Uterus (tissue), 4 donors: ENCODE data around the gene RO60. TPM values are rescaled to one million over a fixed set of nuclear protein-coding genes. Genes with fewer than 3 reads are reported as not detected.

Experiments
- DNase-seq, 2 donors: peaks; one replicate each; pipeline ENCODE4 v3.0.0-alpha.2; 2019 to 2020
- H3K27ac ChIP-seq, 2 donors: fragments of 200-600 bp; sonication (generic); 1 replicate in 1 of 2; 2 replicates in 1 of 2; pipeline ENCODE4 v1.5.1; 2016 to 2018
- H3K27me3 ChIP-seq, 2 donors: fragments of 200-600 bp; sonication (generic); one replicate each; pipeline ENCODE4 v1.5.1; 2018 to 2019; ENCODE audit warnings: control low read depth in 1 of 2
- H3K36me3 ChIP-seq, 2 donors: fragments of 200-600 bp; sonication (generic); one replicate each; pipeline ENCODE4 v1.5.1; 2019; ENCODE audit warnings: control low read depth in 1 of 2
- H3K4me1 ChIP-seq, 2 donors: fragments of 200-600 bp; sonication (generic); one replicate each; pipeline ENCODE4 v1.5.1; 2018 to 2019; ENCODE audit warnings: control low read depth in 1 of 2
- H3K4me3 ChIP-seq, 2 donors: fragments of 200-600 bp; sonication (generic); 1 replicate in 1 of 2; 2 replicates in 1 of 2; pipeline ENCODE4 v1.5.1; 2018 to 2019; ENCODE audit warnings: mild to moderate bottlenecking in 1 of 2
- H3K9me3 ChIP-seq, 2 donors: fragments of 200-600 bp; sonication (generic); one replicate each; pipeline ENCODE4 v1.5.1; 2019; ENCODE audit warnings: control low read depth in 1 of 2
- CTCF ChIP-seq, 4 experiments: fragments of 200-600 bp in 2 of 4; fragments of 450-650 bp in 2 of 4; sonication (generic) in 2 of 4; IDR thresholded peaks; one replicate each; pipeline ENCODE4 v1.5.1; 2016 to 2019; ENCODE audit warnings: antibody characterized with exemption in 4 of 4, mild to moderate bottlenecking in 2 of 4, moderate library complexity in 1 of 4
- POLR2A ChIP-seq, 2 donors: fragments of 450-650 bp; IDR thresholded peaks; one replicate each; pipeline ENCODE4 v1.6.1; 2016; ENCODE audit warnings: antibody characterized with exemption in 2 of 2, mild to moderate bottlenecking in 1 of 2, moderate library complexity in 1 of 2
- intact Hi-C: fragments of 100-400 bp; cut with DNase I; formaldehyde crosslinking; loops from one replicate; pipeline ENCODE4 v1.15.1; 2023; ENCODE audit warnings: low total_unique reads
- total RNA-seq, 4 donors: library from RNA; depleted of rRNA in 3 of 4; stranded (reverse); fragments of >200 nt in 3 of 4; gene quantifications; one replicate each; pipeline versions ENCODE4 v1.1.0 to v1.2.4, GENCODE V29; 2014 to 2023
- donor health status: DM: yes; HTN: yes; CAD: no.

Gene RO60
- total RNA-seq, 4 donors from 2014 or later: 68.9 to 290 (median 98.1) TPM

GRCh38 chr1:193083365-193084088 is 24.1 kb downstream of the RO60 start:
- H3K27me3 ChIP-seq: no peaks in the 10 kb centered on the region
- TF ChIP-seq POLR2A (IDR thresholded peaks at IDR 0.05): no peak
- no peak for TF ChIP-seq CTCF (IDR thresholded peaks at IDR 0.05)
- no peak overlapping the region for H3K27ac ChIP-seq
- H3K4me1 ChIP-seq: no peaks in the 10 kb centered on the region
- H3K36me3 ChIP-seq: peaks cover 0 to 4% of the 10 kb centered on the region in 2 donors
- H3K4me3 ChIP-seq: no peak overlapping the region
- intact Hi-C loops: no loop called here
- no peaks in the 10 kb centered on the region for H3K9me3 ChIP-seq
- no peak for DNase-seq

GRCh38 chr1:193085263-193085662 is 25.9 kb downstream of the RO60 start:
- H3K4me1 ChIP-seq: no peaks in the 10 kb centered on the region
- no peak overlapping the region for H3K4me3 ChIP-seq
- TF ChIP-seq CTCF (IDR thresholded peaks at IDR 0.05) (no peak), POLR2A (IDR thresholded peaks at IDR 0.05) (no peak)
- intact Hi-C loops: no loop called here
- H3K36me3 ChIP-seq: peaks cover 0 to 4% of the 10 kb centered on the region in 2 donors
- no peaks in the 10 kb centered on the region for H3K27me3 ChIP-seq
- no peaks in the 10 kb centered on the region for H3K9me3 ChIP-seq
- no peak for DNase-seq
- no peak overlapping the region for H3K27ac ChIP-seq

- H3K4me3 ChIP-seq: no peak overlapping the region
- no peaks in the 10 kb centered on the region for H3K4me1 ChIP-seq
- H3K36me3 ChIP-seq: peaks cover 0 to under 1% of the 10 kb centered on the region in 2 donors
- H3K27me3 ChIP-seq: no peaks in the 10 kb centered on the region
- intact Hi-C loops: no loop called here
- TF ChIP-seq CTCF (IDR thresholded peaks at IDR 0.05) (no peak), POLR2A (IDR thresholded peaks at IDR 0.05) (no peak)
- DNase-seq: no peak
- H3K27ac ChIP-seq: no peak overlapping the region
- no peaks in the 10 kb centered on the region for H3K9me3 ChIP-seq
These were observed 26.9 kb downstream of the RO60 start for GRCh38 chr1:193086342-193086741.

GRCh38 chr1:193087893-193088292 is 28.5 kb downstream of the RO60 start:
- no peak for TF ChIP-seq CTCF (IDR thresholded peaks at IDR 0.05)
- no peak for TF ChIP-seq POLR2A (IDR thresholded peaks at IDR 0.05)
- Histone ChIP-seq H3K9me3 (no peaks in the 10 kb centered on the region), H3K4me3 (no peak overlapping the region), H3K4me1 (no peaks in the 10 kb centered on the region), H3K27ac (no peak overlapping the region), H3K36me3 (no peaks in the 10 kb centered on the region), H3K27me3 (no peaks in the 10 kb centered on the region)
- intact Hi-C loops: no loop called here
- DNase-seq: no peak

- TF ChIP-seq POLR2A (IDR thresholded peaks at IDR 0.05) (no peak), CTCF (IDR thresholded peaks at IDR 0.05) (no peak)
- no peak overlapping the region for H3K4me3 ChIP-seq
- no peaks in the 10 kb centered on the region for H3K9me3 ChIP-seq
- no peak for DNase-seq
- no peaks in the 10 kb centered on the region for H3K4me1 ChIP-seq
- no peak overlapping the region for H3K27ac ChIP-seq
- H3K36me3 ChIP-seq: no peaks in the 10 kb centered on the region
- intact Hi-C loops: no loop called here
- no peaks in the 10 kb centered on the region for H3K27me3 ChIP-seq
These were observed 31.5 kb downstream of the RO60 start for GRCh38 chr1:193090865-193091264.
